ENCODE data around the gene EML4.
"Not testable (repeated sequence)": the region's sequence is repeated elsewhere in the genome, so short reads cannot be mapped to it uniquely, and the experiment has no call there.

EML4 gene

GRCh38 chr2:42128721-42129486 lies 40.2 kb upstream of the EML4 start:
- in situ Hi-C loops (cut with HindIII; ENCODE audit: low sequenced_read_pairs) = no loop called here
- H3K4me3 ChIP-seq (ENCODE audit: low read depth, low read length) = no peak overlapping the region
- TF ChIP-seq, protein P1, sequence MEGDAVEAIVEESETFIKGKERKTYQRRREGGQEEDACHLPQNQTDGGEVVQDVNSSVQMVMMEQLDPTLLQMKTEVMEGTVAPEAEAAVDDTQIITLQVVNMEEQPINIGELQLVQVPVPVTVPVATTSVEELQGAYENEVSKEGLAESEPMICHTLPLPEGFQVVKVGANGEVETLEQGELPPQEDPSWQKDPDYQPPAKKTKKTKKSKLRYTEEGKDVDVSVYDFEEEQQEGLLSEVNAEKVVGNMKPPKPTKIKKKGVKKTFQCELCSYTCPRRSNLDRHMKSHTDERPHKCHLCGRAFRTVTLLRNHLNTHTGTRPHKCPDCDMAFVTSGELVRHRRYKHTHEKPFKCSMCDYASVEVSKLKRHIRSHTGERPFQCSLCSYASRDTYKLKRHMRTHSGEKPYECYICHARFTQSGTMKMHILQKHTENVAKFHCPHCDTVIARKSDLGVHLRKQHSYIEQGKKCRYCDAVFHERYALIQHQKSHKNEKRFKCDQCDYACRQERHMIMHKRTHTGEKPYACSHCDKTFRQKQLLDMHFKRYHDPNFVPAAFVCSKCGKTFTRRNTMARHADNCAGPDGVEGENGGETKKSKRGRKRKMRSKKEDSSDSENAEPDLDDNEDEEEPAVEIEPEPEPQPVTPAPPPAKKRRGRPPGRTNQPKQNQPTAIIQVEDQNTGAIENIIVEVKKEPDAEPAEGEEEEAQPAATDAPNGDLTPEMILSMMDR (IDR thresholded peaks at IDR 0.05; ENCODE audit: low read depth, low read length) = no peak
- DNase-seq (ENCODE audit: low read depth, low spot score) = peak; percentile 83

GRCh38 chr2:42129487-42129852 lies 39.7 kb upstream of the EML4 start:
- TF ChIP-seq, protein P1 (IDR thresholded peaks at IDR 0.05; ENCODE audit: low read depth, low read length) = no peak
- no peak overlapping the region for H3K4me3 ChIP-seq (ENCODE audit: low read depth, low read length)
- no peak for DNase-seq (ENCODE audit: low read depth, low spot score)
- in situ Hi-C loops (cut with HindIII; ENCODE audit: low sequenced_read_pairs) = no loop called here

GRCh38 chr2:42129947-42130346 lies 39.2 kb upstream of the EML4 start:
- no peak overlapping the region for H3K4me3 ChIP-seq (ENCODE audit: low read depth, low read length)
- TF ChIP-seq, protein P1 (IDR thresholded peaks at IDR 0.05; ENCODE audit: low read depth, low read length) = no peak
- DNase-seq (ENCODE audit: low read depth, low spot score) = no peak
- in situ Hi-C loops (cut with HindIII; ENCODE audit: low sequenced_read_pairs) = no loop called here

- DNase-seq (ENCODE audit: low read depth, low spot score); in situ Hi-C loops (cut with HindIII; ENCODE audit: low sequenced_read_pairs): not testable (repeated sequence)
These were observed 38.3 kb upstream of the EML4 start for GRCh38 chr2:42130858-42131257.

GRCh38 chr2:42132191-42132965 lies 36.8 kb upstream of the EML4 start:
- TF ChIP-seq, protein P1 (IDR thresholded peaks at IDR 0.05; ENCODE audit: low read depth, low read length) = no peak
- in situ Hi-C loops (cut with HindIII; ENCODE audit: low sequenced_read_pairs) = no loop called here
- no peak overlapping the region for H3K4me3 ChIP-seq (ENCODE audit: low read depth, low read length)
- DNase-seq (ENCODE audit: low read depth, low spot score) = peak; percentile 94

More at GRCh38 chr2:42130858-42131257, 38.3 kb upstream of the EML4 start:
- H3K4me3 ChIP-seq (ENCODE audit: low read depth, low read length) = not testable (repeated sequence)

DNA sequence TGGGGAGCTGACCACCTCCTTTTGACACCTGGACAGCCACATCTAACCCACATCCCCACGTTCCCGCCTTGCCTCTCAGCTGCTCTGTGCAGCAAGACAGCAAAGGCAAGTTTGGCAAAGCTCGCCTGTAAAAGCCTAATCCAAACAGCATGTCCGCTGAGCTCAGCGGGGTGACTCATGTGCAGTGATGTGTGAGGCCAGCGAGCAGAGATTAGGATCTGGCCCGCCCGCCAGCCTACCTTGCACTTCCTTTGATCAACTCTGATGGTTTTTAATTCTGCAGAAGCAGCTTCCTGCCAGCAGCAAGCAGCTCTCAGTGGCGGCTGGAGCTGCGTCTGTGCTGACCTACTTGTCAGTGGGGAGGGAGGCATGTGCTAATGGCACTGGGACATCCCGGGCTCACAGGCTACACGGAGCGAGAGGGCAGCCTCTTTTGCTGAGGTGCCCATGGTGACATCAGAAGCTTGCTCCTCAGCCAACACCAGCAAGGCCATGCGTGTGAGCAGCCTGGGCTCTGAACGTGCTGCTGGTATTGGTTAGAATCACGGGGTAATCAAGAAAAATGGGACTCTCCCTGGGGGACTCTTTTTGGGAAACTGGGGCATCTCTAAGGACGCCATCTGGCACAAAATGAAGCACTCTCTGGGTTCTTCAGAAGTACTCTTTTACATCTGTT lies 36.0 kb upstream of the EML4 start:
- in situ Hi-C loops (cut with HindIII; ENCODE audit: low sequenced_read_pairs) = no loop called here
- peak; percentile 98 for DNase-seq (ENCODE audit: low read depth, low spot score)
- no peak overlapping the region for H3K4me3 ChIP-seq (ENCODE audit: low read depth, low read length)
- TF ChIP-seq, protein P1 (IDR thresholded peaks at IDR 0.05; ENCODE audit: low read depth, low read length) = no peak

Data from astrocyte of the spinal cord (primary cell).